ENCODE measurements around the gene OR4E2.

OR4E2 gene

DNA sequence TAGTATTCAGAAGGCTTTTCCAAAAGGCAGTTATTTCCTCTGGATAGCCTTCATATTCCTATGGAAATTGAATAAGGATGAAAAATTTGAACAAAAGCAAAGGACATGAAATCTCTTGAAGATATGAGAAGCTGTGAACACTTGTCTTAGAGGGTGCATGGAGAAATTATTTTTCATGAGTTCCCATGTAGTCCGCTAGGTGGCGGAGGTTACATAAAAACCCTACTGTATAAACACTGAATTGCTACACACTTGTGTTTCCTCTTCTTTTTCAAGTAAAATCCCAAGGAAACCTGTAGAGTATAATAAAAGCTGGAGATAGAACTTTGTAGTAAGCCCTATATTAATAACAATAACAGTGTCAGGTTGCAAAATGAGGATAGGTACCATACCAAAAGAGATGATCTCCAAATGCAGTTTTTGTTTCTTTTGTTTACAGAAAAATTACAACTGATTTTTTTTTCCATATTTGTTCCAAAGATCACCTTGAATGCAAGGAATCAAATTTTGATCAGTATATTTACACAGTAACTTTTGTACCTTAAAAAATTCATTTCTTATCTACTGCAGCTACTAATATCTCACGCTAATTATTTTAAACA, 57.8 kb downstream of the OR4E2 start:
- H3K27ac ChIP-seq: no peak overlapping the region; the same call in 1 of the 2 replicates
- TF ChIP-seq, protein P1, sequence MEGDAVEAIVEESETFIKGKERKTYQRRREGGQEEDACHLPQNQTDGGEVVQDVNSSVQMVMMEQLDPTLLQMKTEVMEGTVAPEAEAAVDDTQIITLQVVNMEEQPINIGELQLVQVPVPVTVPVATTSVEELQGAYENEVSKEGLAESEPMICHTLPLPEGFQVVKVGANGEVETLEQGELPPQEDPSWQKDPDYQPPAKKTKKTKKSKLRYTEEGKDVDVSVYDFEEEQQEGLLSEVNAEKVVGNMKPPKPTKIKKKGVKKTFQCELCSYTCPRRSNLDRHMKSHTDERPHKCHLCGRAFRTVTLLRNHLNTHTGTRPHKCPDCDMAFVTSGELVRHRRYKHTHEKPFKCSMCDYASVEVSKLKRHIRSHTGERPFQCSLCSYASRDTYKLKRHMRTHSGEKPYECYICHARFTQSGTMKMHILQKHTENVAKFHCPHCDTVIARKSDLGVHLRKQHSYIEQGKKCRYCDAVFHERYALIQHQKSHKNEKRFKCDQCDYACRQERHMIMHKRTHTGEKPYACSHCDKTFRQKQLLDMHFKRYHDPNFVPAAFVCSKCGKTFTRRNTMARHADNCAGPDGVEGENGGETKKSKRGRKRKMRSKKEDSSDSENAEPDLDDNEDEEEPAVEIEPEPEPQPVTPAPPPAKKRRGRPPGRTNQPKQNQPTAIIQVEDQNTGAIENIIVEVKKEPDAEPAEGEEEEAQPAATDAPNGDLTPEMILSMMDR (conservative IDR thresholded peaks at IDR 0.05): peak; percentile 86

DNA sequence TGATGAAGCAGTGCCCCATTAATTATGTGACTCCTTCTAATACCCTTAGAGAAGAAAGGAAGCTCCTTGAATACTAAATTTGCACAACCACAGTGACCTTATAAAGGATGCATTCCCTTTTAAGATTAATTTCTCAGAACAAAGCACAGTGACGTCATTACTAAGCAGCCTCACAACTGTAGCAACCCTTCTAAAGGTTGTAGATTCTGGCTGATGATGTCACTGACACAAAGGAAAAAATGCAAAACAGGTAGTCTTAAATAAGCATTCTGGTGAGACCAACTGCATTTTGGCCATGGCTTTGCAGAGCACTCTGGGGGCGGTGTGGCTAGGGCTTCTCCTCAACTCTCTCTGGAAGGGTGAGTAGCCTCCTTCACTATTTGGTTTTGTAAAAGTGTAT, 58.4 kb downstream of the OR4E2 start:
- H3K27ac ChIP-seq: no peak overlapping the region
- TF ChIP-seq, protein P1 (conservative IDR thresholded peaks at IDR 0.05): no peak

DNA sequence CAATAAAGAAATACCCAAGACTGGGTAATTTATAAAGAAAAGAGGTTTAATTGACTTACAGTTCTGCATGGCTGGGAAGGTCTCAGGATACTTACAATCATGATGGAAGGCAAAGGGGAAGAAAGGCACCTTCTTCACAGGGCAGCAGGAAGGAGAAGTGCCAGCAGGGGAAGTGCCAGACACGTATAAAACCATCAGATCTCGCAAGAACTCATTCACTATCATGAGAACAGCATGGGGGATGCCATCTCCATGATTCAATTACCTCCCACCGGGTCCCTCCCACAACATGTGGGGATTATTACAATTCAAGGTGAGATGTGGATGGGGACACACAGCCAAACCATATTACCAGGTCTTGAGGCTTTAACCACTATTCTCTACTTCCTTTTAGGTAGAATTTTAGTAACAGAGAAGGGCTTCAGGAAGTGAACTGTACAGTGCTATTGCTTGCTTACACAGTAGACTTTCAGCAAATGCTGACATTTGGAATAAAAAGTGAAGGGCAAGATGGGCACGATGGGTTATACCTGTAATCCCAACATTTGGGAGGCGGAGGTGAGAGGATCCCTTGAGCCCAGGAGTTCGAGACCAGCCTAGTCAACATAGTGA, 60.8 kb downstream of the OR4E2 start:
- TF ChIP-seq, protein P1 (conservative IDR thresholded peaks at IDR 0.05): no peak
- no peak overlapping the region for H3K27ac ChIP-seq
